ENCODE measurements around the gene EBF3.

- no peak for TF ChIP-seq ZNF274 (IDR thresholded peaks at IDR 0.05; ENCODE audit: low read depth, low read length)
- no peak for TF ChIP-seq YY1 (IDR thresholded peaks at IDR 0.05; ENCODE audit: insufficient read depth, insufficient read length)
These were observed 3.5 kb upstream of the EBF3 start for GRCh38 chr10:129967579-129968019.
